ENCODE data around the gene ABLIM2.

The ABLIM2 gene

DNA sequence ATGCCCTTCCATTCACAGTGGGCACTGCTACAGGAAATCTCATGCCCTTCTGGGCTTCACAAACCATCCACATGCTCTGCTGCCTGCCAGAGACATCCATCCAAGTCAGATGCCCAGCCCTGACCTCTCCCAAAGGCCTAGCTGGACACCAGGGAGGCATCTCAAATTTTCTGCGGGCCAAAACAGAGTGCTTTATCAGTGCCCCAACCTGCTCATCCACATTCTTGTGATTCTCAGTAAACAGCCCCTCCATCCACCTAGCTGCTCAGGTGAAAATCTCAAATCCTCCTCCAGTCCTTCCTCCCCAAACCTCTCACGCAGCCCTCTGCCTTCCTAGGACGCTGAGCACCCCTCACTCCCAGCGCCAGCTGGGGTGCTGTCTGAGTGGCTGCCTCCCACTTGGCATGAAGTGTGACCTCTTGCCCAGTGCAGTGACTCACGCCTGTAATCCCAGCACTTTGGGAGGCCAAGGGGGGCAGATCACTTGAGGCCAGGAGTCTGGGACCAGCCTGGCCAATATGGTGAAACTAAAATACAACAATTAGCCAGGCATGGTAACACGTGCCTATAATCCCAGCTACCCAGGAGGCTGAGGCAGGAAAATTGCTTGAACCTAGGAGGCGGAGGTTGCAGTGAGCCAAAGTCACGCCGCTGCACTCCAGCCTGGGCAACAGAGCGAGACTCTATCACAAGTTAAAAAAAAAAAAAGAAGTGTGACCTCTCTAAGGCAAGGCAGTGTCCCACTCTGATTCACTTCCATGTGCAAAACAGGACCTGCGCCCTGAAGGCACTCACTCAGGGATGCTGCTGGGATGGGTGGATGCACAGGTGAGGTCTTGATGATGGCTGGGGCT, 217.3 kb downstream of the ABLIM2 start:
- no peaks in the 10 kb centered on the region for H3K36me3 ChIP-seq (ENCODE audit: control insufficient read depth, insufficient read depth, low read length)
- H3K4me3 ChIP-seq (ENCODE audit: low read length): no peak overlapping the region
- peaks cover 14% of the 10 kb centered on the region for H3K4me1 ChIP-seq (ENCODE audit: control insufficient read depth, insufficient read depth, low read length)
- H3K27me3 ChIP-seq (ENCODE audit: control insufficient read depth, insufficient read depth, low read length): no peaks in the 10 kb centered on the region
- no peak overlapping the region for H3K9ac ChIP-seq (ENCODE audit: low read length)
- H3K9me3 ChIP-seq (ENCODE audit: control insufficient read depth, low read length): no peaks in the 10 kb centered on the region

- H3K9me3 ChIP-seq (ENCODE audit: control insufficient read depth, low read length): no peaks in the 10 kb centered on the region
- no peaks in the 10 kb centered on the region for H3K36me3 ChIP-seq (ENCODE audit: control insufficient read depth, insufficient read depth, low read length)
- peaks cover 14% of the 10 kb centered on the region for H3K4me1 ChIP-seq (ENCODE audit: control insufficient read depth, insufficient read depth, low read length)
Observed at GRCh38 chr4:7939377-7940108, 219.1 kb downstream of the ABLIM2 start, which contains the start of gene AFAP1. Gene AFAP1, minus strand, starts transcription at chr4:7939861. Its CDS starts 67,783 bp downstream, at chr4:7872078.

DNA sequence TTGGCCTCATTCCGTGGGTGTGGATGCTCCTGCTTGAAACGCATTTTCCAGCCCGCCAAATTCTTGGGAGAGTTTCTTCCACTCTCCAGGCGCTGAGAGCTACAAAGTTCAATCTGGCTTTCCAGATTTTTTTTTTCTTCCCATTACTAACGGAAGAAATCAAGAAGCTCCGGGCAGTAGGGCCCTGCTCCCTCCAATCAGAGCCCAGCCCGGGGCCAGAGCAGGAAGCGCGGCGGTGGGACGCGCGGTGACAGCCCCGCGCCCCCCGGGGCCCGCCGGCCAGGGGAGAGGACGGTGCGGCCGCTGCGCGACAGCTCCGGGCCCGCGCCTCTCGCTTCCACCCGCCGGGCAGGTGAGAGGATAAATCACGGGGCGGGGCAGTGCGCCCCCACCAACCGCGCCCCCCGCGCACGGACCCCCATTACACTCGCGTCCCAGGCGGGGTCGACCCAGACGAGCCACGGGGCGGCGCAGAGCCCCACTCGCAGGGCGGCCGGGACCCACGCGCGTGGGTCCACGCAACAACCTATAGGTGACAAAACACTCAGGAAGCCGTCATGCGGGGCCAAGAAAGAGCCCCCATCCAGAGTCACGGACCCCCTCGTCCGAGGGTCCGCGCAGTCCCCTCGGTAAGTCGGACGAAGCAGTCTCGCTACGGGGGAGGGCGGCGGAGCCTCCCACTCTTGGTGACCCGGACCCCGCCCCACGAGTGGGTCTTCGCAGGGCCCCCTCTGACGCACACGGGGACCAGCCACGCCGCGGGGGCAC, 219.8 kb downstream of the ABLIM2 start:
- H3K27me3 ChIP-seq (ENCODE audit: control insufficient read depth, insufficient read depth, low read length): no peaks in the 10 kb centered on the region
- H3K9me3 ChIP-seq (ENCODE audit: control insufficient read depth, low read length): no peaks in the 10 kb centered on the region
- H3K4me3 ChIP-seq (ENCODE audit: low read length): peak overlapping the region; percentile 77
- H3K4me1 ChIP-seq (ENCODE audit: control insufficient read depth, insufficient read depth, low read length): peaks cover 21% of the 10 kb centered on the region
- peak overlapping the region; percentile 85 for H3K9ac ChIP-seq (ENCODE audit: low read length)
- no peaks in the 10 kb centered on the region for H3K36me3 ChIP-seq (ENCODE audit: control insufficient read depth, insufficient read depth, low read length)

More at GRCh38 chr4:7939377-7940108, 219.1 kb downstream of the ABLIM2 start, which contains the start of gene AFAP1:
- peak within 1 kb of the TSS; percentile 85 for H3K9ac ChIP-seq (ENCODE audit: low read length)
- H3K4me3 ChIP-seq (ENCODE audit: low read length): peak within 1 kb of the TSS; percentile 77
- no peaks in the 10 kb centered on the region for H3K27me3 ChIP-seq (ENCODE audit: control insufficient read depth, insufficient read depth, low read length)

- H3K4me3 ChIP-seq (ENCODE audit: low read length): no peak overlapping the region
- peaks cover 21% of the 10 kb centered on the region for H3K4me1 ChIP-seq (ENCODE audit: control insufficient read depth, insufficient read depth, low read length)
- H3K9me3 ChIP-seq (ENCODE audit: control insufficient read depth, low read length): no peaks in the 10 kb centered on the region
- peak overlapping the region; percentile 85 for H3K9ac ChIP-seq (ENCODE audit: low read length)
- H3K36me3 ChIP-seq (ENCODE audit: control insufficient read depth, insufficient read depth, low read length): no peaks in the 10 kb centered on the region
- H3K27me3 ChIP-seq (ENCODE audit: control insufficient read depth, insufficient read depth, low read length): no peaks in the 10 kb centered on the region
Observed at GRCh38 chr4:7938266-7938608, 220.4 kb downstream of the ABLIM2 start.

- Histone ChIP-seq H3K9me3 (ENCODE audit: control insufficient read depth, low read length) (no peaks in the 10 kb centered on the region), H3K4me3 (ENCODE audit: low read length) (no peak overlapping the region), H3K36me3 (ENCODE audit: control insufficient read depth, insufficient read depth, low read length) (no peaks in the 10 kb centered on the region), H3K4me1 (ENCODE audit: control insufficient read depth, insufficient read depth, low read length) (peaks cover 21% of the 10 kb centered on the region), H3K9ac (ENCODE audit: low read length) (no peak overlapping the region), H3K27me3 (ENCODE audit: control insufficient read depth, insufficient read depth, low read length) (no peaks in the 10 kb centered on the region)
Observed at GRCh38 chr4:7937006-7937405, 221.6 kb downstream of the ABLIM2 start.

- Histone ChIP-seq H3K36me3 (ENCODE audit: control insufficient read depth, insufficient read depth, low read length) (no peaks in the 10 kb centered on the region), H3K9me3 (ENCODE audit: control insufficient read depth, low read length) (no peaks in the 10 kb centered on the region), H3K4me1 (ENCODE audit: control insufficient read depth, insufficient read depth, low read length) (peaks cover 24% of the 10 kb centered on the region), H3K27me3 (ENCODE audit: control insufficient read depth, insufficient read depth, low read length) (no peaks in the 10 kb centered on the region), H3K4me3 (ENCODE audit: low read length) (no peak overlapping the region), H3K9ac (ENCODE audit: low read length) (no peak overlapping the region)
Observed at GRCh38 chr4:7933651-7934510, 224.7 kb downstream of the ABLIM2 start.

GRCh38 chr4:7932287-7932686, 226.3 kb downstream of the ABLIM2 start:
- Histone ChIP-seq H3K27me3 (ENCODE audit: control insufficient read depth, insufficient read depth, low read length) (no peaks in the 10 kb centered on the region), H3K4me1 (ENCODE audit: control insufficient read depth, insufficient read depth, low read length) (peaks cover 29% of the 10 kb centered on the region), H3K36me3 (ENCODE audit: control insufficient read depth, insufficient read depth, low read length) (no peaks in the 10 kb centered on the region), H3K9ac (ENCODE audit: low read length) (no peak overlapping the region), H3K4me3 (ENCODE audit: low read length) (no peak overlapping the region), H3K9me3 (ENCODE audit: control insufficient read depth, low read length) (no peaks in the 10 kb centered on the region)

- Histone ChIP-seq H3K36me3 (ENCODE audit: control insufficient read depth, insufficient read depth, low read length) (no peaks in the 10 kb centered on the region), H3K4me3 (ENCODE audit: low read length) (no peak overlapping the region), H3K4me1 (ENCODE audit: control insufficient read depth, insufficient read depth, low read length) (peaks cover 41% of the 10 kb centered on the region), H3K27me3 (ENCODE audit: control insufficient read depth, insufficient read depth, low read length) (no peaks in the 10 kb centered on the region), H3K9me3 (ENCODE audit: control insufficient read depth, low read length) (no peaks in the 10 kb centered on the region), H3K9ac (ENCODE audit: low read length) (no peak overlapping the region)
Observed at GRCh38 chr4:7929118-7929951, 229.3 kb downstream of the ABLIM2 start.

GRCh38 chr4:7928711-7929110, 229.9 kb downstream of the ABLIM2 start:
- Histone ChIP-seq H3K27me3 (ENCODE audit: control insufficient read depth, insufficient read depth, low read length) (no peaks in the 10 kb centered on the region), H3K9ac (ENCODE audit: low read length) (no peak overlapping the region), H3K4me1 (ENCODE audit: control insufficient read depth, insufficient read depth, low read length) (peaks cover 39% of the 10 kb centered on the region), H3K9me3 (ENCODE audit: control insufficient read depth, low read length) (no peaks in the 10 kb centered on the region), H3K36me3 (ENCODE audit: control insufficient read depth, insufficient read depth, low read length) (no peaks in the 10 kb centered on the region), H3K4me3 (ENCODE audit: low read length) (no peak overlapping the region)

DNA sequence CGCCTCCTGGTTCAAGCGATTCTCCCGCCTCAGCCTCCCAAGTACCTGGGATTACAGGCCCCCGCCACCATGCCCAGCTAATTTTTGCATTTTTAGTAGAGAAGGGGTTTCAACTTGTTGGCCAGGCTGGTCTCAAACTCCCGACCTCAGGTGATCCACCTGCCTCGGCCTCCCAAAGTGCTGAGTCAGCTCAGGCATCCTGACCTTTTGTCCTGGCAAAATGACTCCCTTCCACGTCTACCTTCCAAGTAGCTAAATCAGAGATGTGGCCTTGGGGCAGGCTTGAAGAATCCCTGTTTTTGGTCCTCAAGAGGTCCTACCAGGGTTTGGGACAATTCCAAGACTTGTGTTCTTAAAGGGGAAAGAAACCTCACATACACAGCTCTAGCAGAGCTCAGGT, 231.8 kb downstream of the ABLIM2 start:
- peaks cover 40% of the 10 kb centered on the region for H3K4me1 ChIP-seq (ENCODE audit: control insufficient read depth, insufficient read depth, low read length)
- H3K27me3 ChIP-seq (ENCODE audit: control insufficient read depth, insufficient read depth, low read length): no peaks in the 10 kb centered on the region
- H3K9me3 ChIP-seq (ENCODE audit: control insufficient read depth, low read length): no peaks in the 10 kb centered on the region
- H3K36me3 ChIP-seq (ENCODE audit: control insufficient read depth, insufficient read depth, low read length): no peaks in the 10 kb centered on the region
- H3K4me3 ChIP-seq (ENCODE audit: low read length): no peak overlapping the region
- no peak overlapping the region for H3K9ac ChIP-seq (ENCODE audit: low read length)
